Colon (tissue), 2 donors: ENCODE measurements around the gene TMEM154.

Experiments
- FAIRE-seq: peaks from 2 replicates; lab custom pipeline; 2012; peaks lifted over from hg19 to GRCh38; lab: Jason Lieb, UNC
- donor health status: control.
- donor health status: control.

The TMEM154 gene, protein sequence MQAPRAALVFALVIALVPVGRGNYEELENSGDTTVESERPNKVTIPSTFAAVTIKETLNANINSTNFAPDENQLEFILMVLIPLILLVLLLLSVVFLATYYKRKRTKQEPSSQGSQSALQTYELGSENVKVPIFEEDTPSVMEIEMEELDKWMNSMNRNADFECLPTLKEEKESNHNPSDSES

DNA sequence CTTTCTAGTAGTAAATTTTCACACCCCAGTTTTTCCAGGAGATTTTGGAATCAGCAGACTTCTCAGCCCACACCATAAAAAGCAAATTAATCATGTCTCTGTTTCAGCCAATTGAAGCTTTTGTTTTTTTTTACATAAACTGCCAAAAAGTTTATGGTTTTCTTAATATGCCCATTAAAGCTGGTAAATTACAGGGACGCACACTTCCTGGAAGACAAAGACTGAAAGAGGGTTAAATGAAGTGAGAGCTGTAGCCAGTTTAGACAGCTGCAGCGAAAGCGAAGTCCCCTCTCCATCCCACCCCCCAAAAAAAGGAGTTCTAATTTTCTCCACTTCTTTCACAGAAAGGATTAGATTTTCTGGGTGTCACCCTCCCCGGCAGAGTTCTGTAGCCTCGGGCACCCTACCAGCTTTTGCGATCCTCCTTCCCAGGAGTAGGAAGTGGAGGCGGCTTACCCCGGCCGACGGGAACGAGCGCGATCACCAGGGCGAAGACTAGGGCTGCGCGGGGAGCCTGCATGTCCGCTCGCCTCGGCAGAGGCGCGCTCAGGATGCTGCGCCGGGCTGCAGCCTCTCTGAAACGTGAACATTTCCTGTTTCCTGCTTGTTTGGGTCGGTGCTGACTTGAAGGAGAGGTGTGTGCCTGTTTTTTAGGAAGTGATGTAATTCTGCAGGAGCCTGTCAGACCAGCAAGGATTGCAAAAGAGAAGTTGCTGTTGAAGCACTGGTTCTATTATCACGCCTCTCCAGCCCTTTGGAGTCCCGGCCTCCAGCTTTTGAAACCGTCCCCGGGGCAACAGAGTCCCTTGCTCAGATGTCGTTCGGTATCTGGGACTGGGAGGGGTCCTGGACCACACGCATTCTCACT is at the start of gene TMEM154:
TMEM154 (minus strand) TSS at position 584 of the 868 bp plus-strand sequence; CDS start at position 520, 64 bp downstream.
- FAIRE-seq: no peak

DNA sequence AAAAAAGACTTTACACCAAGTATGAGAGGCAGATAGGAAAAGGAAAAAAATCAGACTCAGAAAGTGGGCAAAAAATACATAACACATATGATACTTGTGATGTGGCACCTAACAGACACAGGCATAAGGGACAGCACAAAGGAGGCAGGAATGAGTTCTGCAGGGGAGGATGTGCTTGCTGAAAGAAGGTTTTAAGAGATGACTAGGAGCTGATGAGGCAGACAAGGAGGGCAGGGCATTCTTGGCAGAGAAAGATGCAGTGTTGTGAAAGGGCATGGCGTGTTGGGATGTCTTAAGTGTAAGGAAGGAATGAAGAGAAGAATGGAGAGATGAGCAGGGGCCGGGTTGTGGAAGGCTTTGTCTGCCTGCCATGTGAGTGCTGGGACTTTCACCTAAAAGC is 49.7 kb upstream of the TMEM154 start:
- no peak for FAIRE-seq

DNA sequence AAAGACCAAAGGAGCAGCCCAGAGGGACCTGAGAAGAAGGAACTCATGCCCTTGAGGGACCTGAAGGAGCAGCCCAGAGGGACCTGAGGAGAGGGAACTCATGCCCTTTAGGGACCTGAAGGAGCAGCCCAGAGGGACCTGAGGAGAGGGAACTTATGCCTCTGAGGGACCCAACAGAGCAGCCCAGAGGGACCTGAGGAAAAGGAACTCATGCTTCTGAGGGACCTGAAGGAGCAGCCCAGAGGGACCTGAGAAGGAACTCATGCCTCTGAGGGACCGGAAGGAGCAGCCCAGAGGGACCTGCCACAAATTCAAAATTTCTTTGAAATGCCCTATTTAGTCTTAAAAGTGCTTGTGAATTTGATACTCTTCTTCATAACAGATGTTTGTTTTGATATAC is 48.5 kb upstream of the TMEM154 start:
- FAIRE-seq: no peak

DNA sequence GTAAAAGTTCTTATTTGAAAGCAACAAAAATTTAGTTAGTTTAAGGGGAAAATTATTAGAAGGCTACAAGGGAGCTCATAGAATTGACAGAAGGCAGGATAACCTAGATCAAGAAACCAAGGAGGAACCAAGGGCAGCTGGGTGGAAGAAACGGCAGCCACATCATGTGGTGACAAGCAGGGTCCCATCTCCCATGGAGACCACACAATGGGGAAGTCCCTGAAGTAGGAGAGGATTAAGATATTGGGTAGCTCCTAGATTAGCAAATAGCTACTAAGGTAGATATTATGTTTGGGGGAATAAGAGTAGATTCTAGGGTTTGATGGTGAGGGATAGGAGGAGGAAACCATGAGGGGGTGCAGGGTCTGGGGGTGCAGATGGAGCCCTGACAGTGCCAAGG is 48.0 kb upstream of the TMEM154 start:
- no peak for FAIRE-seq

DNA sequence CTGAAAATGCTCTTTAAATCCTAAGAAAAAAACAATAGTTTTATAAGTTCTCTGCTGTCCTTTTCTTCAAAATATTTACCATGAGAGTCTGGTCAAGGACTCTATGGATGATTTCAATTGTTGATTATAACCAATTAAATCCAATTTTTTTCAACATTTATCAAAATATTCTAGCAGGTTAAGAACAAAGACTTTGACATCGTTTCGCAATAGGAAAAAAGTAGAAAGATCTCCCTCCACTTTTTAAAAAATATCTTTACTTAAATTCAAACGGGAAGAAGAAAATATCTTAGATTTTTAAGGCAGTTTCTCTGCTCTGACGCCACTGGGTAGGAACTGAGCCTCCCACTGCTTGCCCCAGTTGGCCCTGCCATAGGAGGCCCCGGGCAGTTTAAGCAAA is 44.7 kb upstream of the TMEM154 start:
- no peak for FAIRE-seq

DNA sequence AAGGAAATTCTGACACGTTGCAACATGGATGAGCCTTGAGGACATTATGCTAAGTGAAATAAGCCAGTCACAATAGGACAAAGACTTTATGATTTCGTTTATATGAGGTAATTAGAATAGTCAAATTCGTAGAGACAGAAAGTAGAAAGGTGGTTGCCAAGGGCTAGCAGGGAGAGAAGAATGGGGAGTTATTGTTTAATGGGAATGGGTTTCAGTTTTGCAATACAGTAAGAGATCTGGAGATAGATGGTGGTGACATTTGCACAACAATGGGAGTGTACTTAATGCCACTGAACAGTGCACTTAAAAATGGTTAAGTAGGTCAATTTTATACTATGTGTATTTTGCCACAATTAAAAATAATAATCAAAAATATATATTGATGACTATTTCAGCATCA is 43.4 kb upstream of the TMEM154 start:
- FAIRE-seq: no peak

DNA sequence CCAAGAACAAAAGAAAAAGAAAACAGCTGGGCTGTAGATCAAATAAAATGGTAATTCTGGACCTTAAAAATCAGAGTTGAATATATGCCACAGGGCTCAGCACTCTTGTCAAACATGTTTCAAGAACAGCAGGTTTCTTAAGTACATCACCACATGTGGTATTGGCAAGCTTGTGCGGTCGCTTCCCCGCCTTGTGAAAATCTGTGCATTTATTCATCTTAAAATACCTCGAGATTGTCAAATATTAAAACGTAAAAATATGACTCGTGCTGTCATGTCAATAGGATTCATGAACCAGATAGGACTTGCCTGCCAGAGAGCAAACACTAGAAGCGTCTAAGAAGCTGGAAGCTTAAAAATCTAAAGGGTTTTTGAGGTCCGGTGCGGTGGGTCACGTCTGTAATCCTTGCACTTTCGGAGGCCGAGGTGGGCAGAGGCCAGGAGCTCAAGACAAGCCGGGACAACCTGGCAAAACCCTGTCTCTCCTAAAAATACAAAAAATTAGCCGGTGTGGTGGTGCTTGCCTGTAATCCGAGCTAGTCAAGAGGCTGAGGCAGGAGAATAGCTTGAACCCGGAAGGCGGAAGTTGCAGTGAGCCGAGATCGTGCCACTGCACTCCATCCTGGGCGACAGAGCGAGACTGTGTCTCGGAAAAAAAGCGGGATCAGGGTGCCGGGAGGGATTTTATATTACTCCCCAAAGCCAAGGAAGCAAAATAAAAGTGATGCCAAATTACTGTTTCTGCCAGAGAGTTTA is 40.2 kb upstream of the TMEM154 start:
- FAIRE-seq: no peak

DNA sequence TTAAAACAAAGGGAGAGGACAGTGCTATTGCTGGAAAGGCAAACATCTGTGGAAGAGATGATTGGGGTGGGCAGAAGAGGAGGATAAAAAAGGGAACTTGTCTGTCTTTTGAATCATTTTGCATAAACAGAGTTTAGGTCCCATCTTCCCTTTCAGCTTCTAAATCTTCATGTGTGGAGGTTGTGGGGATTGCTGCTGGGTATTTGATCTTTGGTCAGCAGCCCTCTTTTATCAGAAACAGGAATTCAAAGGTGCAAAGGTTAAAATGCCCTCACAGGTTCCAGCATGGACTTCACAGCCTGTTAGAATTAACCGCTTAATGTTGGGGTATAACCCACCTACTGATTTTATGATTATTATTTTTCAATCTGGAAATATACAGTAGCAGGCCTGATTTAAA is 39.5 kb upstream of the TMEM154 start:
- FAIRE-seq: no peak

DNA sequence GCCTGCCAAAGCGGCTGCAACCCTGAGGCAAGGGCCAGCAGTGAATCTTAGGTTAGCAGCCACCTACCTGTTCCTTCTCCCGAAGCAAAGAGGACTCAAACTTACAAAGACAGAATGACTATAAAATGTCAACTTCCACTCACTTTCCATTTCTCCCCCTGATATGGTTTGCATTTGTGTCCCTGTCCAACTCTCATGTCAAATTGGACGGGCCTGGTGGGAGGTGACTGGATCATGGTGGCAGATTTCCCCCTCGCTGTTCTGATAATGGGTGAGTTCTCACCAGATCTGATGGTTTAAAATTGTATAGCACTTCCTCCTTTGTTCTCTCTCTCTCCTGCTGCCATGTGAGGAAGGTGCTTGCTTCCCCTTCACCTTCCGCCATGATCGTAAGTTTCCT is 35.3 kb upstream of the TMEM154 start:
- FAIRE-seq: no peak

DNA sequence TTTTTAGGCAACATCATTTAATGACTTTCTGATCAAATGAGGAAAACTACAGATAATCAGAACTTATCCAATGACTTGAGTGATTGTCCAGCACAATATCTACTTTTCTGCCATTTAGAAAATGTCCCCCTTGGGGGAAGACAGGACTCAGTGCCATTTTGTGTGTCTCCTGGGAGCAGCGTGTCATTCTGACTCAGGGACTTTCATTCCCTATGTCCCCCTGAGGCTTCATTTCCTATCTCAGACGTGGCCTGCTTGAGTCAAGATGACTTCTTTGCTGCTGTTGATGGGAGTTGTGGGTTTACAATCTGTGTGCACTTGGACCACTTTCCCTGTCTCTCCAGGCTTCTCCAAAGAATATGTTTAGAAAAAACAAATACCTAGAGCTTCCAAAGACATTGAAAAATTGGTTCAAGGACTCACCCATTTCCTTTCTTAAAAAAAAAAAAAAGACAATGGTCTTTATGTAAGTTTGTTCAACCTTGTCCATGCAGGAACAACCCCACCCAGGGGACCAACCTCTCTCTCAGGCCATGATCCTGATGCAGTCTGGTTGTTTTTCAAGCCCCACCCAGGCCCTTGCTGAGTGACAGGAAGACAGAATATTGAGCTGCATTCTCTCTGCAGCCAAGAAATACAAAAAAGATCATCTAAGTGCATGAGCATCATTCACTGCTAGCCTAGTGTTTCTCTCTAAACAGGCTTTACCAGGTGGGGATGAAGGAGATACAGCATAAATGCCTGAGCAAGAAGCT is 34.3 kb upstream of the TMEM154 start:
- FAIRE-seq: no peak

DNA sequence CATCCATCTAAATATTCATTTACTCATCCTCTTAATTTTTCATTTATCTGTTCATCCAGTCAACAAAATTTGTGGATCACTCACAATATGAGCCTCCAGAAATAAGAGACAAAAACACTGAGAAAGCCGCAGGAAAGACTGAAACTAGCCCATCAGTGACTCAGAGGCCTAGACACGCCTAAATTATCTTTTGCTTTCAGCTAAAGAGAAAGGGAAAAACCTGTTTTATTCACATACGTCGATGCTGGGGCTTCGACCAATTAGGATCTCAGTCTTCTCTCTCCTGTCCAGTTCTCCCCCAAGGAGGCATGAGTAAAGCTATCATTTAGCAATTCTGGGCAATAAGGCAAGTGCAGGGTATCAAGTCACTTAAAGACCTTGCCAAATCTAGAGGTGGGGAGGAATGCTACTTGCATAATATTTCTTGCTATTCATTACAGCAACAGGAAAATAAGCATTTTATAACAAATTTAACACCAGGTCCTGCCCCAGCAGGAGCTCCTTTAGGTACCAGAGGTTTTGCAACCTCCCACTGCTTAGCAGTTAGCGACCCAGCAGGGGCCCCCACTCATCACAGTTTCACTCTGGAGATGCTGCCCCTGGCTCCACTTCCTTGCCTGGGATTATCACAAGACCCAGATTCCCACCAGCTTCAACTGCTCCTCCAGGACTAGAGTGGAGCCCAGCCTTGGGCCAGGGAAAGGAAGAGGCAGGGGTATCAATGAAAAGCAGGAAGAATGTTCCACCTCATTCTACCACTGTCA is 30.1 kb upstream of the TMEM154 start:
- no peak for FAIRE-seq

DNA sequence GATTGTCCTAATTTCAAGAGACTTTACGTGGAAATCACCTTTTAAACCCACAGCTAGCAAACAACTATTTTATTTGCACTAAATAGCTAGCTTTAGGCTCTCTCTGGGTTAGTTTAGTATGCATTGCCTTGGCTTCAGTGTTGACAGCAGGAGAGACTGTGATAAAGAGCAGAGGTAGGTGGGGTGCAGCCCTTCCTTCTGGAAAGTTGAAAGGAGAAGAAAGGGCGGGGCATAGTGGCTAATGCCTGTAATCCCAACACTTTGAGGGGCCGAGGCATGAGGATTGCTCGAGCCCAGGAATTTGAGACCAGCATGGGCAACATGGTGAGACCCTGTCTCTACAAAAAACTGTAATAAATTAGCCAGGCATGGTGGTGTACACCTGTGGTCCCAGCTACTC is 29.0 kb upstream of the TMEM154 start:
- FAIRE-seq: no peak

DNA sequence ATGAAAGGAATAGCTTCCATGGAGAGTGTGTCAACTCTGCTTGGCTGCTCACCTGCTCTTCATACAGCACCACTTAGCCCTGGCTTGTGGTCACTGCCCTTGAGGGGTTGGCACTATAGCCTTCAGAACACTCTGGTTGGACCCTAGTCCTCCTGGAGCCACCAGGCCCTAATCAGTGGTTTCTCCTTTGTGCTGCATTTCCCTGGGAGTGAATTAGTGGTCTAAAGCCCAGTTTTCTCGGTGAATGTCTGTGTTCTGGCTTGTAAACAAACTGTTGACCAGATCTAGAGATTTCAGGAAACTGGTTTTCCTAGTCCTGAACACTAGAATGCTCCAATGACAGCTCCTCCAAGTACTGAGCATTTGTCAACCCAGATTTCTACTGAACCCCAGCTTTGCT is 28.6 kb upstream of the TMEM154 start:
- no peak for FAIRE-seq

DNA sequence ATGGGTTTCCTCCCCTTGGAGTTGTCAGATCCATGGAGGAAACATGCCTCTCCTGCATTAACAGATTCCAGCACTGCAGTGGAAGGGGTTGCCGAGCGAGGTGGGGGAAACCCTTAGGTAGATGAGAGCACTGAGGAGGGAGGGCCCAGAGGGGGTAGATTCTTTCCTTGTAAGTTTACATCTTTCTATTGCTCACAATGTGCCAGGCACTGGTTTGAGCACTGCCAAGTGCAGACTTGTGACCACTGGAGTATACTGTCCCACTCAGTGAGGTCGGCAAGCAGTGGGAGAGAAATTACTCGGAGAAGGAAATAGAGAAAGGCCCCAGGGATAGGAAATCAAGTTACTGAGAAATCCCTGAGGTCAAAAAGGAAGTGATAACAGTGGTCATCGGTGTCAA is 27.8 kb upstream of the TMEM154 start:
- no peak for FAIRE-seq

DNA sequence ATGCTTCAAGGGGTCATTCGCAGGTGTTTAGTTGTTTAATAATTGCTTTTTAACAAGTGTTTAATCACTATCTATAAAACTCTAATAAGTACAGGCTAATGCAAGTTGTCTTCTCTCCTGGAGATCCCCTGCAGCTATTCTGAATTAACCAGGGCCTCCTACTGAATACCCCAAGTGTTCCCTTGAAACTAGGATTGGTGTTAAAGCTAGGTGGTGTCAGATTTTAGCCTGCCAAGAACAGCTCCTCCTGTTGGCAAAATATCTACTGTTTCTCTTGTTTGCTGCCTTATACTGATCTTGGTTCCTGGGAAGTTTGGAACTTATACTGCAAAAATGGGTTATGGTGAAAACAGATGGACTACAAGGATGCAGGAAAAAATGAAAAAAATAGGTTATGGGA is 26.1 kb upstream of the TMEM154 start:
- FAIRE-seq: no peak

DNA sequence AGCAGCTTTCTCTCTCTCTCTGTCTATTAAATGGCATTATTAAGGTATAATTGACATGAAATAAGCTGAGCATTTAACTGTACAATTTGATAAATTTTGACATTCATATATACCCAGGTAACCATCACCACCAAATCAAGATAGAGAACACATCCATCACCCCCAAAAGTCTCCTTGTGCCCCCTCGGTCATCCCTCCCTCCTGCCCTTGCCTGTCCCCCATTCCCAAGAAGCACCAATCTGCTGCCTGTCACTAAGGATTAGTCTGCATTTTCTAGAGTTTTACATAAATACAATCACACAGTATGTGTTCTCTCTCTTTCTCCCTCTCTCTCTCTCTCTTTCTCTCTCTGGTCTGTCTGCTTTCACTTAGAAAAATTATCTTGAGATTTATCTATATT is 25.0 kb upstream of the TMEM154 start:
- FAIRE-seq: no peak

DNA sequence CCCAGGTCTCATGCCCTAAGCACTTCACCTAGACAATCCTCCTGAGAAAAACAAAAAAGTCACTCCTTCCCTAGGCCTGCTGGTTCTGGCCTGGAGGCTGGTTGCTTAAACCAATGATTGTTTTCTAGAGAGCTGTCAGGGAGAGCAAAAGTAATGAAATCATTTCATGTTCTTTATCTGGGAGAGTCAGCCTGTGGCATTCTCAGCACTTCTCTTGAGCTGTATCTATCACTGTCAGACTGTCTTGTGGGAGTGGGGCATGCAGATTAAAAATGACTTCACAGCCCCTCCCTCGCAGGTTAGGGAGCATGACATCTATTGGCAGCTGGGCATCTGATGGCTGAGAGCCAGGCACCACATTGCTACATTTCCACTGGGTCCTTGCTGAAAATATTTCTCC is 20.4 kb upstream of the TMEM154 start:
- FAIRE-seq: no peak

DNA sequence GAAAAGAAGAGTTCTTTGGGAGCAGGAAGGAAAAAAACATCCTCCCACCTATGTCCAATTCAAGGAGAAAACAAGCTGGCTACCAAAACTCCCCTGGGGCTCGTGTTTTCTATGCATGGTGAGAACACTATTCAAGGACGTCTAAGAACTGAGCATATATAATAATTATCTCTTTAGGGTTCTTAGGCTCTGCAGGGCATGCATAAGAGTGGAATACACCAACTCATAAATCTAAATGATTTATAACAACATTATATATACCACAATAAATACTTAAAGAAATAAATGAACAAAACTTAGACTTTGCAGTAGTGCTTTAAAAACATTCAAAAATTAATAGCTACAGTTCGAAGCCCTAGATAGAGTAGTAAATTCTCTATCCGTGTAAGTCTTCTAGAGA is 19.5 kb upstream of the TMEM154 start:
- no peak for FAIRE-seq

DNA sequence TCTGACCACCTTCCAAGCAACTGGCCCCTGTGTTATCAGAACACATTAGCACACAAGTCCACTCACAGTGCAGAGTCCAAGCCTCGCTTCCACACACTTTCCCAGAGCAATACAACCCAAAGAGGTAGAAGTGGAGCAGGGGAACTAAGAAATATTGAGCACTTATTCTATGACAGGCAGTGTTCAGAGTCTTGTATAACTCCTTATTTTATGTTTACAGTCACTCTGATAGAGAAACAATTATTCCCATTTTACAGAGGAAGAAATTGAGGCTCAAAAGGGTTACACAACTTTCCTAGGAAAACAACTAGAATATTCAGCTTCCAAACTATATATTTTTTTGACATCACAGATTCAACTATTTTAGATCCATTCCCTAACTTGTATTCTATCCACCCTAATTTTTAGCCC is 18.3 kb upstream of the TMEM154 start:
- no peak for FAIRE-seq

DNA sequence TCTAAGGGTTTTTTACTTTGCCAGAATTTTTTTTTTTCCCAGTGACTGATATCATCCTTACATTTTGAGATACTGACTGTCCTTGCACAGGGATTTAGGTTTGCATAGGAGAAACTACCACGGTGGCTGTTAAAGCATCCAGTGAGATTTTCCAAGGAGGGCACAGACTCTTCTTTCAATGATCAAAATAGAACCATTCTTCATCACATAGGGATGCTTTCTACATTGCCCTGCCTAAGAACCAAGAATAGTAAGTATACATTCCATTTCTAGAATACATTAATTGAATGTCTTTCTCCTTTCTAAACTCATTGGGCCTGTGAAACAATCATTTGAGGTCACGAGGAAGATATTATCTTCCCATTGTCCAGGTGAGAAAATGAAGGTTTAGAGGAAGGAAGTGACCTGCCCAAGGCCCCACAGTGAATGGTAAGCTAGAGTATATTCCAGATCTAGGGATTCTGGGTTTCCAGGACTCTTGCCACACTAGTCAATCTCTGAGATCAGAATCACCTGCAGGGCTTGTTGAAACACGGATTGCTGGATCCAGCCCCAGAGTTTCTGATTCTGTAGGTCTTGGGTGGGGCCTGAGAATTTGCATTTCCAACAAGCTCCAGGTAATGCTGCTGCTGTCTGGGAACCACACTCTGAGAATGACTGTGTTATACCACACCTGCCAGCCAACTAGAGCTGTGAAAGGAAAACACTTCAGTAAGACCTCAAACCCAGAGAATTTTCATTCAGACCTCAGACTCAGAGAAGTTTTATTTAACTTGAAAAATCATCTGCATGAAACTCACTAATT is 17.7 kb upstream of the TMEM154 start:
- no peak for FAIRE-seq

DNA sequence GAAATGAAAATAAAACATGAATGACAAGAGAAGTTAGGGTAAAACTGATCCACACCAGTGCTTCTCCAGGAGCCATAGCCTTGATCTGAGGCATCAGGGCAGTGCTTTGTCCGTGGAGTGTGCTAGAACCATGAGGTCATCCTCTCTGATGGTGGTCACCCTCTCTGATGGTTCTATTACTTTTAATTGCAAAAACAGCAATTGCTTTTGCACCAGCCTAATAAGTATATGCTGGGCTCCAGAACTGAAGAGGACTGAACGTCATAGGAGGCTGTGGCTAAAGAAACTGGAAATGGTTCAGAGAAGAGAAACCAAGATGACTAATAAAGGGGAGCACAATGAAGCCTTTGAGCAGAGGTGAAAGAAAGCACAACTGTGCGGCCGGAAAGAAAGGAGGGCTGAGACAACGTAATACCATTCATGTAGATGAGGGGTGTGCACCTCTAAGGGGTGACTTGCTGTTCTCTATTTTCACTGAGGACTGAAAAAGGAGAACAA is 17.0 kb upstream of the TMEM154 start:
- FAIRE-seq: no peak
